HG02610 (cell line): ENCODE results near the gene LHX5.

Experiments used
- ATAC-seq: cut with Tn5 transposase; IDR thresholded peaks from one replicate; pipeline ENCODE4 v1.9.1; 2021; ENCODE audit warnings: mild to moderate bottlenecking, moderate library complexity; ENCODE audit not compliant: unreplicated experiment

LHX5 gene

GRCh38 chr12:113478351-113479011 lies 6.8 kb upstream of the LHX5 start:
- no peak for ATAC-seq

DNA sequence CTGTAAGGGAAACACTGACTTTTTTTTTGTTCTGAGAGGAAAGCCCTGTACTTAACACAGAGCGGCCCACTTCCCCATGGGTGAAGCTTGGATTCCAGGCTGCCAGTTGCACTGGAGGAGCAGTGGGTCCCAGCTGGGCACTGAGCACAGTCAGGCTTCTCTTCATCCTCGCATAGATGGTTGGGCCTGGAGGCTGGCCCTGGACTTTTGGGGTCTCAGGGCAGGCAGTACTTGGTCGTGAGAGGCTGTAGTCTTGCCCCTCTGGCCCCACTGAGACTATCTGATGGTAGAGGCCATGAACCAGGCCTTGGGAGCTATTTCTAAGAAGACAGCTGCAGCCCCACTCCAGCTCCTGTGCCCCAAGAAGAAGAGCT lies 6.2 kb upstream of the LHX5 start:
- no peak for ATAC-seq

- ATAC-seq = no peak
These were observed 5.6 kb upstream of the LHX5 start for GRCh38 chr12:113477171-113477841.

DNA sequence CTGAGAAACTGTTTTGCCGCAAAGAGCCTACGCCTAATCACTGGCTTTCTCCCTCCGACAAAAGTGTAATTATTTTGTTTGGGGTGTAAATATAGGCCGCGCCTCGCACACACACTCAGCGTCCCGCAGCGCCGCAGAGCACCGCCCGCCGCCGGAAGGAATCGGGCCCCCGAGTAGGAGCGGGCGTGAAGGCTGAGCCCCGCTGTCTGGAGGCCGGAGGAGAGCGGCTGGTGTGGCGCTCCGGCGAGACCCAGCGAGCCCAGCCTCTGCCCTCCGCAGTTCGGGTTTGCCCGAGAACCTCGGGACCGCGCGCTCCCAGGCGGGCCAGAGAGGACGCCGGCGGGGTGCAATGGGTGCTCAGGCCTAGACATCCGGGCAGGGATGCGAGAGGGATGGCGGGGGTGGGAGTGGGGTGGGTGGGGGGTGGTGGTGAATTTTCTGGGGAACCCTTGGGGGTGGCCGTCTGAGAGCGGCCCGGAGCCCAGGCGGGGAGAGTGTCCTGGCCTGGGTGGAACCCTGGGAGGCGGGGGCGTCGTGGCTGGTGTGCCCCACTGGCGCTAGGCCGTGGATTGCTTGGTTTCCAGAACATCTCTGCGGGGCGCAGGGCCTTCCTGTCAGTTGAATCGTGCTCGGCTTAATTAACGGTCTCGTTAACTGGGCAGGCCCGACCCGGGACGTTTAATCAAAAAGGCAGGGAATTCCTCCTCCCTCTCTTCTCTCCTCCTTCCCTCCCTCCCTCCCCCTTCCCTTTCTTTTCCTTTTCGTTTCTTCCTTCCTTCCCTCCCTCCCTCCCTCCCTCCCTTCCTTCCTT lies 4.7 kb upstream of the LHX5 start:
- ATAC-seq = no peak

- no peak for ATAC-seq
These were observed 3.9 kb upstream of the LHX5 start for GRCh38 chr12:113475451-113476175.

DNA sequence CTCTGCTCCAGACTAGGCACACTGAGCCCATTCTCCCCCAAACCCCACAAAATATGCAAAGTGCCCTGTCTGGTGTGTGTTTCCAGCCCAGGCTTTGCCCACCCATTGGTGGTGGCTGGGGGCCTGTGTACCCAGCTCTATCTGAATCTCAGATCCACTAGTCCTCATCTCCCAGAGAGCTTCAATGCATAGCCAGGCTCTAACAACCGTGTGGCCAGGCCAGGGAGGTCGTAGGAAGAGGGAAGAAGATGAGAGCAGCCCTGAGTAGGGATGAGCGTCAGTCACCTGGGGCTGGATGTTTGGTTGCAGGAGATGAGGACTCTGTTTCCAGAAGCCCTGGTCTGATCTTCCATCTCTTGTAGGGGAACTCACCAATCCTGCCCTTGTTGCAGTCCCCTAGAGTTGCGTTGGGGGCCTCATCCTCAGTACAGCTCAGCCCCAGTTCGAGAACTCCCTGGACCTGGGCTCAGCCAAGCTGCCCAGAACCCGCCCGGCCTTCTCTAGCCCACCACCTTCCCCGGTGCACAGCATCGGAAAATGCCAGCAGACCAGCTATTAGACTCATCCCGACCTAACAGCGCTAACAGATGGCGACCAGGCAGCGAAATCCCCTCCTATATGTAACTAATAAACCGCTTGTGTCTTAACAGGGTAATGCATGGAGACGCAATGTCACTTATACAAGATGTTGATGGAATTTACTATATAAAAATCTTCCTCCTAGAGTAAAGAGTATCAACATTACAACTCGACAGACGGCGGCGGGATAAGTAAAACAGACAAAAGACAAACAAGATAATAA lies 3.2 kb upstream of the LHX5 start:
- no peak for ATAC-seq

- no peak for ATAC-seq
These were observed 2.3 kb upstream of the LHX5 start for GRCh38 chr12:113473942-113474341.

DNA sequence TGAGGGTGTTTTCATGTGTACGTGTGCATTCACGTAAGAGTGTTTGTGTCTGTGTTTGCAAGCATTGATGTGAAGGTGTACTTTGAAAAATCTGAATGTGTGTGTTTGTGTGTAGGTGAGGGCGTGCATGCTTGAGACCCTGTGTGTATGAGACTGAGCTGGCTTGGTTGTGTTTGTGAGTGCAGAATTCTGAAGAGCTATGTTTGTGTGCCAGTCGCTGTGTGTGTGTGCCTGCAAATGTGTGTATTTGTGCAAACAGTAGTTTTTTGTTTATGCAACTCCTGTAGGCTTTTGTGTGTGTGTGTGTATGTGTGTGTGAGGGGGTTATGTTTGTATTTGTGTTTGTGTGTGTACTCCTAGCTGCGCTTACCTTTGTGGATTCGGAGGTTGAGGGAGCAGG lies 1.7 kb upstream of the LHX5 start:
- ATAC-seq = no peak

DNA sequence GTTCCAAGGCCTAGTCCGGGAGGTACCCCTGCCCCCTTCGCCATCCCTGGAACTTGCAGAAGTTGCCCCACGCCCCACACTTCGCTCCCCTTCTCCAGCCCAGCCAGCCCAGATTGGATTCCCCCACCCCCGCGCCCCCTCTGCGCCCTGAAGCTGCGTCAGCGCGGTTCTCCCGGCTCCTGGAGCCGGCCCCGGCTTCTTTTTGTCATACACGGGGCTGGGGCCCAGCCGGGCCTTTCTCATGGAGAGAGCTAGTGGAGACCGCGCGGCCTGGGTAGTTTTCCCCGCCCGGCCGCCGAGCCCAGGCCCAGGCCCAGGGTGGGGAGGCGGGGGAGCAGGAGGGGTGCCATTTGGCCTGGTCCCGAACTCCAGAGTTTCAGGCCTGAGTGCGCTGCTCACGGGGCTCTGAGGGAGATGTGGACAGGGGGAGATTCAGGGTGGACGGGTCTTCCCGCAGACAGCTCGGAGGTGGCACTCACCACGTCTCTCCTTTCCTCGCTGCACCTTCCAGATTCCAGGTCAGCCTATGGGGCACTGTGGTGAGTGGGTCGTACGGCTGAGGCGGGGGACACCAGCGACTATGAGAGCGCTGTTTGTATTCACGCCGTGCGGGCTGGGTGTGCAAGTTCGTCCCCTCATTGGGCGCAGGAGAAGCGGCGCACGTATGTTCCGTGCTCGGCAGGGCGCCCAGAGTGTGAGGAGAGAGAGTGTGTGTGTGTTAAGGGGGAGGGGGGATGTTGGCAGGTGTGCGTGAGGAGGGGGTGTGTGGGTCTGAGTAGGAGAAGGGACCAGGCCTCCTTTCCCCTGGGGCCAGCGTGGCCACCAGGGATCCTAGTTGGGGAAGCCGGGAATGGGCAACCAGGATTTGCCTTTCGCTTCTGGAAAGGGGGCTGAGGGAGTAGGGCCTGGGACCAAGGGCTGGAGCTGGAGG lies 785 bp upstream of the LHX5 start:
- ATAC-seq = no peak

GRCh38 chr12:113470871-113471618 lies 626 bp downstream of the LHX5 start:
- no peak for ATAC-seq

DNA sequence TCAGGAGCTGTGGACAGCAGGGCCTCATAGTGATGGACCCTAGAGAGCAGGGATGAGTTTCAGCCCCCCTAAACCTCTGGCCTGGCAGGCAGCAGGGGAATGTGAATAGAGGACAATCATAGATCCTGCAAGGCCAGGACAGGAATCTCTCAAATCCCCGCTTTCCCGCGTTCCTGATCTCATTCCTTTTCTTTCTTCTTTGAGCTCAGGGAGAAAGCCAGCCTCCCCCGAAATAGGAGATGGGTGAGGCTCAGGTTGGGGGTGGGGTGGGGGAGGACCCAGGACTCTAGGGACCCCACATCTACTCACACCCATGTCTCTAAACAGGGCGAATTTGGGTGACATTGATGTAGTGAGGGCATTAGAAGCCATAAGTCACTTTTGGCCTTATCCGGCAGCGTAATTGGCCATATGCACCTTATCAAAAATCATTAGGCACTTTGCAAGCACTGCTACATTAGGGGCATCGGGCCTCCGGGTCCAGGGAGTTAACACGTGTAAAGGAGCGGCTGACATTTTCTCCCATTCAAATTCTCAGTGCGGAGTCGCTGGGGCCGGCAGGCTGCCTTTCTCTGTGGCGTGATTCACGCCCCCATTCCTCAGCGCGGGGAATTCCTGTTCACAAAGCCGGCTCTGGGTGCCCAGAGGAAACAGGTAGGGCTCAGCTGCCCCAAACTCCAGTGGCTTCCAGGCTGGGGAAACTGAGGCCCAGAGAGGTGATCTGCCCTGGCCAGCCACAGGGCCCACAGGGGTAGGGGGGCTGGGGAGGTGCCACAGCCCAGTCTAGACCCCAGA lies 1.5 kb downstream of the LHX5 start:
- no peak for ATAC-seq

GRCh38 chr12:113469224-113469948 lies 2.3 kb downstream of the LHX5 start:
- no peak for ATAC-seq

DNA sequence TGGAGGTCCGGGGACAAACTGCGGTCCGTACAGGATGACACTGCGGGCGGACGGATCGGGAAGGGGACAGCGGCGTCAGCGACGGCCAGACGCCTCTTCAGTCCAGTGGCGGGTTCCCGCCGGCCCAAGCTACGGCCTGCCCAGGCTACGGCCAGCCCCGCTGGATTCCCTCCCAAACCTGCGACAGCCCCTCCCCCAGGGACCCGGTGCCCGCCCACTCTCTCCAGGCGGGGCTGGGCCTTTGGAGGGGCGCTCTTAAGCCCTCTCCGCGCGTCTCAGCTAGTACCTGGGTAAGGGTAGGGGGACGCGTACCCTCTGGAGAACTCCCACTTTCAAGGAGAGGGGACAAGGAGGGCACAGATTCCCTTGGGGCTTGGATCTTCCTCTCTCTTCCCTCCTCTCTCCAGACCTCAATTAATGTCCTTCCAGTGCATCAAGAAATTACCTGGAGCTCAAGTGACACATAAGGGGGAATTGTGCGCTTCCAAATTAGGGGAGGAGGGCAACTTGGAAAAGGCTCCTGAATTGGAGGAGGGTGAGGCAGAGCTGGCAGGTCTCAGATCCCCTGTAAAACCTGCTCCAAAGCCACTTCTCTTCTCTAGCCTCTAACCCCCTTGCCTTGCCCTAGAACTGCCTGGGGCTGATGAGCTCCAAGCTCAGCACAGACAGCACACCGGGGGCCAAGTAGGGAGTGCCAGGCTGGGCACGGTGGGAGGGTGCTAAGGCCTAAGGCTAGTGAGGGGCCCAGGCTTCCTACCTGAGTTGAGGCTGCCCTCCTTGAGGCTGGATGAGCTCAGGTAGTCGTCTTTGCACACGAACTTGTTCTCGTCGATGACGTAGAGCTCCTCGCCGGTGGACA lies 3.1 kb downstream of the LHX5 start:
- no peak for ATAC-seq

DNA sequence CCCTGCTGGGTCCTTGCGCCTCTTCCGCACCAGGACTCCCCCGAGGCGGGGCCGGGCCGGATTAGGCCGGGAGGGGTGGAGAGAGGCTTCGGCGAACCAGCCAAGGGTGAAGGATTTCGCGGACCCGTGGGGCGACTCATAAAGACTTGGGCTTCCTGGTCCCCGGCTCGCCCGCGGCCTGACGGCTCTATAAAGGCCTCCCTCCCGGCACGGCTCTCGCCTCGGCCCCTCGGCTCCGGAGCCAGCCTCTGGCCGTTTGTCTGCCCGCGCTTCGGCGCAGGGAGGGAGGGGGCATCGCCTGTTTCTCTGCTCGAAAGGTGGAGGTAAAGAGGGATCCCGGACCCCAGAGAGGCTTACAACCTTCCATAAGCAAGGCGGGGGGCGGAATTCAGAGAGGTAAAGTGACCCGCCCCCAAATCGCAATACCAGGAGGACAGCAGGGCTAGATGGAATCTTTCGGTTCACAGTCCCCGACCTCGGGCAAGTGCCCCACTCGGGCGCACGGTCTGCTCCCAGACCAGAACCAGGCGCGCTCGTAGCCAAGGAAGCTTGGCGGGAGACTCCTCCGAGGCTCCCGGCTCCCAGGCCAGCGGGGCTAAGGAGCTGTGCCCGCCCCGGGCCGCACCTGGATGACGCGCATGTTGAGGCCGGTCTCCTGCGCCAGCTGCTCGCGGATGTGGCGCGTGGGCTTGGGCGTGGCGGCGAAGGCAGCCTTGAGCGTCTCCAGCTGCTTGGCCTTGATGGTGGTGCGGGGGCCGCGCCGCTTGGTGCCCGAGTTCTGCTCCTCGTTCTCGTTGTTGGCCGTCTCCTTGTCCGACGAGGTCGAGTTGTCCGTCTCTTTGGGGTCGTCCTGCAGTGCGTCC lies 3.9 kb downstream of the LHX5 start:
- no peak for ATAC-seq

DNA sequence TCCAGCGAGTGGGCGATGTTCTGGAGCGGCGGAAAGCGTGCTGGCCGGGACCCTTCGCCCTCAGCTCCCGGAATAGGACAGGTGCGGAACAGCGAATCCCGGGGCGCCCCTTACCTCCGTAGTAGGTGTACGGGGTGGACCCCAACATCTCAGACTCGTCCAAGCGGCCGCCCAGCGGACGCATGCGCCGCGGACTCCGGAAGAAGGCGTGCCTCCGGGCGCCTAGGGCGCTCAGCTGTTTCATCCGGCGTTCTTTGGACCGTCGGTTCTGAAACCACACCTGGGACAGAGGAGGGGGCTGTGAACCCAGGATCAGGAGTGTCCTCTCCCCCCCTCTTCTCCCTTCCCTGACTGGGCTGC lies 4.5 kb downstream of the LHX5 start:
- no peak for ATAC-seq
